HepG2 (cell line): ENCODE measurements around the gene MVP. TPM values are rescaled to one million over a fixed set of nuclear protein-coding genes. Genes with fewer than 3 reads are reported as not detected.

Experiments
- ATAC-seq: fragments of 200-7000 bp; cut with Tn5 transposase; 3 replicates; pipeline ENCODE4 v1.9.1; 2020; ENCODE audit warnings: mild to moderate bottlenecking, moderate library complexity
- BruUV-seq: library from RNA; stranded (reverse); fragments of 400-500 nt; replicated peaks from 2 replicates; lab custom pipeline; 2021; lab: Mats Ljungman, UMichigan
- CTCF ChIA-PET: fragments of 300-600 bp; formaldehyde crosslinking; extraction: SDS; loops from one replicate; lab custom pipeline; 2021; ENCODE audit warnings: low total read pairs, inconsistent platforms, low intra/inter-chr PET ratio; lab: Yijun Ruan, JAX
- POLR2A ChIA-PET: fragments of 350-600 bp; sonication (Branson Sonifier 250); formaldehyde crosslinking; loops from one replicate; lab custom pipeline; 2020; ENCODE audit warnings: antibody characterized with exemption, inconsistent platforms; lab: Yijun Ruan, JAX
- DNase-seq: peaks from one replicate; pipeline ENCODE4 v3.0.0-alpha.2; 2015; ENCODE audit warnings: low spot score
- FAIRE-seq: peaks from 3 replicates; lab custom pipeline; 2011; peaks lifted over from hg19 to GRCh38; lab: Jason Lieb, UNC
- H2AFZ ChIP-seq: one replicate; pipeline ENCODE4 v1.6.1; 2011; ENCODE audit warnings: low read length, inconsistent platforms
- H3K27ac ChIP-seq: fragments of 300-600 bp; 3 replicates; pipeline ENCODE4 v1.8.0; 2011; ENCODE audit warnings: mixed run types, mild to moderate bottlenecking, mixed read lengths, low read length, inconsistent platforms; ENCODE audit not compliant: insufficient read depth; ENCODE audit errors: extremely low read length
- H3K27me3 ChIP-seq, 2 experiments: fragments of 200-600 bp in 1 of 2; 2 replicates in 1 of 2; 3 replicates in 1 of 2; pipeline versions ENCODE4 v1.6.0 to v1.8.0; 2011; ENCODE audit warnings: low read length in 2 of 2, mild to moderate bottlenecking in 2 of 2, moderate library complexity in 2 of 2, inconsistent platforms in 1 of 2; ENCODE audit not compliant: insufficient read depth in 2 of 2, control insufficient read depth in 1 of 2
- H3K36me3 ChIP-seq, 2 experiments: fragments of 200-600 bp in 1 of 2; replicated peaks in 1 of 2; 2 replicates in 1 of 2; 3 replicates in 1 of 2; pipeline versions ENCODE4 v1.5.1 to v1.8.0; 2011; ENCODE audit warnings: low read length in 2 of 2, inconsistent platforms in 1 of 2; ENCODE audit not compliant: insufficient read depth in 2 of 2, control insufficient read depth in 1 of 2
- H3K4me1 ChIP-seq: 2 replicates; pipeline ENCODE4 v1.5.1; 2012; ENCODE audit warnings: low read length, inconsistent platforms; ENCODE audit not compliant: insufficient read depth
- H3K4me2 ChIP-seq: 2 replicates; pipeline ENCODE4 v1.6.0; 2011; ENCODE audit warnings: low read depth, low read length, inconsistent platforms
- H3K4me3 ChIP-seq, 3 experiments: fragments of 200-600 bp in 1 of 3; sonication (generic), shearing (Covaris generic) in 1 of 3; replicated peaks in 1 of 3; 2 replicates each; pipeline ENCODE4 v1.5.1; 2011 to 2016; ENCODE audit warnings: low read length in 3 of 3, inconsistent platforms in 2 of 3, low read depth in 2 of 3, mild to moderate bottlenecking in 2 of 3, control low read depth in 1 of 3, mixed read lengths in 1 of 3; ENCODE audit not compliant: insufficient read depth in 1 of 3
- H3K79me2 ChIP-seq: one replicate; pipeline ENCODE4 v1.6.1; 2011; ENCODE audit warnings: low read length, inconsistent platforms; ENCODE audit not compliant: insufficient read depth
- H3K9ac ChIP-seq: 2 replicates; pipeline ENCODE4 v1.6.0; 2011; ENCODE audit warnings: mild to moderate bottlenecking, low read depth, low read length, inconsistent platforms; ENCODE audit not compliant: insufficient read depth
- H3K9me3 ChIP-seq: 2 replicates; pipeline ENCODE4 v1.5.1; 2012; ENCODE audit warnings: mild to moderate bottlenecking, low read length
- H4K20me1 ChIP-seq: 2 replicates; pipeline ENCODE4 v1.6.0; 2011; ENCODE audit warnings: inconsistent platforms, mild to moderate bottlenecking, low read length, moderate library complexity; ENCODE audit not compliant: insufficient read depth
- ARID4A ChIP-seq: sonication (generic); formaldehyde crosslinking; IDR thresholded peaks from 2 replicates; pipeline ENCODE4 v1.5.0; 2020; ENCODE audit warnings: mild to moderate bottlenecking, missing genetic modification reagents, borderline replicate concordance
- DNMT3B ChIP-seq: conservative IDR thresholded peaks from 2 replicates; pipeline ENCODE4 v1.6.1; 2016; ENCODE audit warnings: missing biosample characterization, control low read depth
- KDM2A ChIP-seq: sonication (generic); formaldehyde crosslinking; IDR thresholded peaks from 2 replicates; pipeline ENCODE4 v1.4.0; 2020; ENCODE audit warnings: low read depth, missing genetic modification reagents, borderline replicate concordance
- NONO ChIP-seq, 2 experiments: fragments of 450-650 bp in 1 of 2; sonication (generic) in 1 of 2; formaldehyde crosslinking in 1 of 2; IDR thresholded peaks in 1 of 2; conservative IDR thresholded peaks in 1 of 2; 2 replicates each; pipeline versions ENCODE4 v1.6.1 to v1.8.0; 2017 to 2022; ENCODE audit warnings: mild to moderate bottlenecking in 1 of 2, missing genetic modification reagents in 1 of 2, moderate library complexity in 1 of 2
- PRDM15 ChIP-seq: sonication (generic); formaldehyde crosslinking; IDR thresholded peaks from 2 replicates; pipeline ENCODE4 v1.4.0; 2020; ENCODE audit warnings: missing genetic modification reagents
- TEAD3 ChIP-seq: optimal IDR thresholded peaks from 2 replicates; pipeline ENCODE3; 2016; ENCODE audit warnings: borderline replicate concordance
- ZEB1 ChIP-seq: IDR thresholded peaks from 2 replicates; pipeline ENCODE4 v1.6.1; 2012; ENCODE audit warnings: mild to moderate bottlenecking, low read depth, inconsistent platforms; ENCODE audit not compliant: insufficient replicate concordance
- ZNF33A ChIP-seq: sonication (generic); formaldehyde crosslinking; IDR thresholded peaks from 2 replicates; pipeline ENCODE4 v1.5.1; 2020; ENCODE audit warnings: missing genetic modification reagents, mild to moderate bottlenecking, moderate library complexity, borderline replicate concordance
- ZNF543 ChIP-seq: sonication (generic); formaldehyde crosslinking; IDR thresholded peaks from 2 replicates; pipeline ENCODE4 v1.4.0; 2020; ENCODE audit warnings: mild to moderate bottlenecking, missing genetic modification reagents
- ZNF629 ChIP-seq: sonication (generic); formaldehyde crosslinking; conservative IDR thresholded peaks from 2 replicates; pipeline ENCODE4 v1.5.0; 2020; ENCODE audit warnings: missing genetic modification reagents
- WGBS: methylation state at CpG from one replicate; pipeline ENCODE4 v1.1.6; 2017; ENCODE audit warnings: low lambda C conversion rate; 5-methylcytosine and 5-hydroxymethylcytosine counted together
- in situ Hi-C: cut with HindIII; loops from 2 replicates; pipeline ENCODE4 v1.10.0; 2017; ENCODE audit warnings: low pct_unique_long_range_greater_than_20kb; ENCODE audit not compliant: extremely low pct_ligation_motif_present
- intact Hi-C: fragments of 100-400 bp; cut with micrococcal nuclease; formaldehyde crosslinking; loops from one replicate; pipeline ENCODE4 v1.10.0; 2022; ENCODE audit not compliant: unreplicated experiment
- polyA plus RNA-seq, 8 experiments: library from polyadenylated mRNA; depleted of rRNA in 3 of 8; stranded (reverse) in 7 of 8; unstranded in 1 of 8; fragments of >200 nt; fragmentation: Illumina TruSeq in 4 of 8; extraction: Trizol in 4 of 8; gene quantifications; 2 replicates each; pipeline versions ENCODE4 v1.2.1 to v1.2.3, GENCODE V29; 2011 to 2016; ENCODE audit warnings: low read depth in 4 of 8, missing spikeins in 1 of 8, mixed read lengths in 1 of 8; ENCODE audit not compliant: insufficient read depth in 1 of 8
- total RNA-seq, 5 experiments: library from RNA; depleted of rRNA; stranded (reverse); fragments of >200 nt; fragmentation: Illumina TruSeq; extraction: Trizol; gene quantifications; 2 replicates each; pipeline ENCODE4 v1.2.3, GENCODE V29; 2016; ENCODE audit warnings: low read depth in 1 of 5

The MVP gene
- total and polyA plus RNA-seq, 2 of the 13 experiments (the other 11 are each of a cell fraction or from before 2014, with no cell fraction given) = 22.9 to 43.5 TPM

- TF ChIP-seq ZNF33A (CRISPR knock-in tag) (no peak), DNMT3B (no peak), KDM2A (CRISPR knock-in tag) (peak; percentile 48), ZNF543 (CRISPR knock-in tag) (peak; percentile 26; the same call in 1 of the 2 replicates)
- TF ChIP-seq, all 625 proteins: peak for 61
These were observed 724 bp downstream of the MVP start (continued) for GRCh38 chr16:29820730-29821642.

GRCh38 chr16:29821643-29822115 is 1.4 kb downstream of the MVP start:
- H3K4me1 ChIP-seq = peaks cover 98% of the 10 kb centered on the region
- H3K27ac ChIP-seq = peak overlapping the region; percentile 53
- no TSS peak for BruUV-seq
- peak overlapping the region; percentile 56 for H3K9ac ChIP-seq
- no peak for DNase-seq
- in situ Hi-C loops = loop anchor here (25.0 kb wide), 1 partner anchor 841 kb away; the partner anchor contains the start of genes FBRS and PRR14
- peaks cover 5% of the 10 kb centered on the region; the same call in 1 of the 2 replicates for H4K20me1 ChIP-seq
- H3K36me3 ChIP-seq = peaks cover 0 to 9% of the 10 kb centered on the region in 2 experiments; a peak in 2 of 5 replicates
- H3K27me3 ChIP-seq = no peaks in the 10 kb centered on the region; a peak in 2 of 5 replicates
- H3K9me3 ChIP-seq = no peaks in the 10 kb centered on the region
- peak overlapping the region; percentile 59 to 71 (median 71) for H3K4me3 ChIP-seq
- intact Hi-C loops = no loop called here
- ATAC-seq = 0 out of 3 replicates have a peak, but pooled peaks have one; percentile 3
- ChIA-PET POLR2A (interaction anchor here (0.6 to 7.0 kb wide), 15 partner anchors 5 to 78 kb away, joined by 3 to 145 read pairs (median 6); partner anchors contain the start of genes ASPHD1, CDIPT, KIF22 and PRRT2), CTCF (interaction anchor here (3.3 kb wide), 1 partner anchor 27 kb away, joined by 12 read pairs; no protein-coding TSS in a partner anchor)
- FAIRE-seq = no peak
- H3K4me2 ChIP-seq = peak overlapping the region; percentile 86
- no peak overlapping the region for H2AFZ ChIP-seq
- 26% methylated on average over 7 of the region's 7 CpGs for WGBS
- peaks cover 25% of the 10 kb centered on the region for H3K79me2 ChIP-seq
- TF ChIP-seq ZEB1 = peak; percentile 12
- TF ChIP-seq TEAD3 (CRISPR knock-in tag) = peak; percentile 67
- peak; percentile 6; the same call in 1 of the 2 replicates for TF ChIP-seq PRDM15 (CRISPR knock-in tag)
- TF ChIP-seq ARID4A (CRISPR knock-in tag) = 0 out of 2 replicates have a peak, but pooled peaks have one; percentile 17
- no peak for TF ChIP-seq NONO (IDR thresholded peaks at IDR 0.05)
- peak; percentile 9; the same call in 1 of the 2 replicates for TF ChIP-seq NONO (CRISPR knock-in tag; conservative IDR thresholded peaks at IDR 0.05)
- no peak for TF ChIP-seq ZNF629 (CRISPR knock-in tag)
